ENCODE results near the gene THAP7. TPM values are rescaled to one million over a fixed set of nuclear protein-coding genes. Genes with fewer than 3 reads are reported as not detected.

Gene THAP7
- total and polyA plus RNA-seq, 2 of the 13 experiments (the other 11 are each of a cell fraction or from before 2014, with no cell fraction given) = 13.0 to 25.5 TPM

- no peak for TF ChIP-seq PRDM4 (CRISPR knock-in tag; IDR thresholded peaks at IDR 0.05; ENCODE audit: borderline replicate concordance)
- no peak for TF ChIP-seq ZBTB44 (CRISPR knock-in tag; IDR thresholded peaks at IDR 0.05)
- TF ChIP-seq BCL3 (CRISPR knock-in tag; IDR thresholded peaks at IDR 0.05) = 0 out of 2 replicates have a peak, but pooled peaks have one; percentile 41
- TF ChIP-seq ZSCAN22 (CRISPR knock-in tag; IDR thresholded peaks at IDR 0.05) = no peak
- TF ChIP-seq ZNF207 (IDR thresholded peaks at IDR 0.05; ENCODE audit: borderline replicate concordance) = no peak
- TF ChIP-seq SIN3A (IDR thresholded peaks at IDR 0.05; ENCODE audit: borderline replicate concordance, low read depth, low read length) = no peak
- TF ChIP-seq ZNF512 (CRISPR knock-in tag; IDR thresholded peaks at IDR 0.05) = no peak
- TF ChIP-seq ZNF350 (CRISPR knock-in tag; IDR thresholded peaks at IDR 0.05; ENCODE audit: borderline replicate concordance, low read depth) = no peak
- TF ChIP-seq HHEX (CRISPR knock-in tag; IDR thresholded peaks at IDR 0.05) = no peak
- peak; percentile 53 for TF ChIP-seq RBFOX2 (IDR thresholded peaks at IDR 0.05; ENCODE audit: low read depth, low read length)
- peak; percentile 58; the same call in 1 of the 2 replicates for TF ChIP-seq ZNF574 (CRISPR knock-in tag; IDR thresholded peaks at IDR 0.05)
- no peak for TF ChIP-seq ZNF362 (CRISPR knock-in tag; IDR thresholded peaks at IDR 0.05; ENCODE audit: borderline replicate concordance)
- peak; percentile 31; the same call in 1 of the 2 replicates for TF ChIP-seq MLX (CRISPR knock-in tag; IDR thresholded peaks at IDR 0.05)
- no peak for TF ChIP-seq SAFB2 (CRISPR knock-in tag; IDR thresholded peaks at IDR 0.05; ENCODE audit: borderline replicate concordance, low read depth)
- no peak for TF ChIP-seq ARNTL (CRISPR knock-in tag; IDR thresholded peaks at IDR 0.05)
Observed at GRCh38 chr22:20979940-20980453, 21.9 kb downstream of the THAP7 start (continued).
